Liver (tissue), 3 donors: ENCODE measurements around the gene APBA2.

Source experiments
- ATF3 ChIP-seq: IDR thresholded peaks from 2 replicates; pipeline ENCODE4 v1.6.1; 2016; ENCODE audit warnings: antibody characterized with exemption
- CTCF ChIP-seq: fragments of 150-350 bp; IDR thresholded peaks from 2 replicates; pipeline ENCODE4 v1.5.1; 2017; ENCODE audit warnings: improper control_type of control experiment, low read depth, low read length; ENCODE audit not compliant: missing input control
- EGR1 ChIP-seq, 2 donors: IDR thresholded peaks; 2 replicates each; pipeline ENCODE4 v1.6.1; 2016 to 2018; ENCODE audit warnings: antibody characterized with exemption in 2 of 2, low read depth in 2 of 2
- FOXA1 ChIP-seq: IDR thresholded peaks from 2 replicates; pipeline ENCODE4 v1.6.1; 2016; ENCODE audit warnings: antibody characterized with exemption
- GABPA ChIP-seq, 2 donors: IDR thresholded peaks in 1 of 2; conservative IDR thresholded peaks in 1 of 2; 2 replicates each; pipeline ENCODE4 v1.6.1; 2016; ENCODE audit warnings: antibody characterized with exemption in 2 of 2, mild to moderate bottlenecking in 1 of 2, moderate library complexity in 1 of 2
- HNF4G ChIP-seq: IDR thresholded peaks from 2 replicates; pipeline ENCODE4 v1.6.1; 2016; ENCODE audit warnings: antibody characterized with exemption
- JUND ChIP-seq, 2 donors: IDR thresholded peaks; 2 replicates each; pipeline ENCODE4 v1.6.1; 2016; ENCODE audit warnings: antibody characterized with exemption in 2 of 2
- NR2F2 ChIP-seq: IDR thresholded peaks from 2 replicates; pipeline ENCODE4 v1.6.1; 2016; ENCODE audit warnings: antibody characterized with exemption
- RAD21 ChIP-seq, 2 donors: IDR thresholded peaks; 2 replicates each; pipeline ENCODE4 v1.6.1; 2016; ENCODE audit warnings: antibody characterized with exemption in 2 of 2, mild to moderate bottlenecking in 2 of 2
- TAF1 ChIP-seq: conservative IDR thresholded peaks from 2 replicates; pipeline ENCODE4 v1.6.1; 2016; ENCODE audit warnings: antibody characterized with exemption, mild to moderate bottlenecking
- TF ChIP-seq, protein P1 (sequence below): IDR thresholded peaks from 2 replicates; pipeline ENCODE4 v1.6.1; 2016; ENCODE audit warnings: antibody characterized with exemption
- donor health status: healthy.
- donor health status: healthy.

DNA sequence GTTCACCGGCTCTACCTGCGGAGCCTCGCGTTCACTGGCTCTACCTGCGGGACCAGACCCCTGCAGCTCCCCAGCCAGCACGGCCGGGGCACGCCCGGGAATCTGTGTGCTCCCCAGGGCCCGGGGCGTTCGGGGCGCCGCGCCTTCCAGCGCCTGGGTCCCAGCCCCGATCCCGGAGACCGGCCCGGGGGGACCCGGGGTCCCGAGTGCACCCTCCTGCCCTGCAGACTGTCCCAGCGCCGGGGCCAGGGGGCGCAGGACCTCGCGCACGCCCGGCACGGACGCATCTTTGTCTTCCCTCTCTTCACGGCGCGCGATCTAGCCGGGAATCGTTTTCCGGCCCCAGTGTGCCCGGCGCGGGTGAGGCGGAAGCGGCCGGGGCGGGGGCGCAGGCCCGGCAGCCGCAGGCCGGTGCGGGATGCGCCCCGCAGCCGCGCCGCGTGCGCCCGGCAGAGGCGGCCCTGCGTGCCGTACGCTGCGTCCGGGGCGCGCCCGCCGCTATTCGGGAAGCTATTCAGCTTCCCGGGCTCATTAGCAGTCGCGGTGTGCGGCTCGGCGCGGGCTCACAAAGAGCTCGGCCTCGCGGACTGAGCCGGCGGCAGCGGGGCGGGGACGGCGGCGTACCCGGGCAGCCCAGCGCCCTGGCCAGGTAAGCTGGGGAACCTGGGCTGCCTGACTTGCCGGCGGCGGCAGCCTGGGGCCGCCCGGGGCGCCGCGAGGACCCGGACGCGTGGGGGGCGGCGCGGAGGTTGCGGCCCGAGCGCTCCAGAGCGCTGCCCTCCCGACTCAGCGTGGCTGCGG lies at the start of gene APBA2:
- TF ChIP-seq CTCF = no peak
- TF ChIP-seq RAD21 (IDR thresholded peaks at IDR 0.05) = no peak
- TF ChIP-seq GABPA (IDR thresholded peaks at IDR 0.05 in 1 of 2, conservative IDR thresholded peaks at IDR 0.05 in 1 of 2) = no peak
- TF ChIP-seq, protein P1, sequence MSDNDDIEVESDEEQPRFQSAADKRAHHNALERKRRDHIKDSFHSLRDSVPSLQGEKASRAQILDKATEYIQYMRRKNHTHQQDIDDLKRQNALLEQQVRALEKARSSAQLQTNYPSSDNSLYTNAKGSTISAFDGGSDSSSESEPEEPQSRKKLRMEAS = no peak
- TF ChIP-seq NR2F2 = no peak
- no peak for TF ChIP-seq ATF3
- no peak for TF ChIP-seq HNF4G
- no peak for TF ChIP-seq TAF1
- no peak for TF ChIP-seq JUND (IDR thresholded peaks at IDR 0.05)
- TF ChIP-seq FOXA1 = no peak
- no peak for TF ChIP-seq EGR1 (IDR thresholded peaks at IDR 0.05; ENCODE audit: low read depth in 2 of 2)
